Kidney (tissue), 14 donors: ENCODE data around the gene PKN1. TPM values are rescaled to one million over a fixed set of nuclear protein-coding genes. Genes with fewer than 3 reads are reported as not detected.

Experiments
- DNase-seq, 5 donors: peaks; one replicate each; pipeline ENCODE4 v3.0.0-alpha.2; 2013 to 2020
- FAIRE-seq: peaks from 2 replicates; lab custom pipeline; 2012; peaks lifted over from hg19 to GRCh38; lab: Jason Lieb, UNC
- H3K27ac ChIP-seq, 2 donors: one replicate each; pipeline ENCODE4 v1.7.0; 2013; ENCODE audit warnings: low read depth in 2 of 2, low read length in 2 of 2, inconsistent platforms in 1 of 2
- H3K27me3 ChIP-seq: one replicate; pipeline ENCODE4 v1.7.1; 2013; ENCODE audit warnings: low read length, inconsistent platforms; ENCODE audit not compliant: control insufficient read depth, insufficient read depth
- H3K36me3 ChIP-seq, 3 donors: one replicate each; pipeline versions ENCODE4 v1.7.0 to v1.7.1; 2013; ENCODE audit warnings: low read length in 3 of 3, control low read depth in 1 of 3, inconsistent platforms in 1 of 3; ENCODE audit not compliant: insufficient read depth in 3 of 3, control insufficient read depth in 2 of 3
- H3K4me1 ChIP-seq, 3 donors: one replicate each; pipeline versions ENCODE4 v1.7.0 to v1.7.1; 2013; ENCODE audit warnings: low read length in 3 of 3, inconsistent platforms in 1 of 3, low read depth in 1 of 3; ENCODE audit not compliant: control insufficient read depth in 2 of 3, insufficient read depth in 2 of 3
- H3K4me3 ChIP-seq, 3 donors: one replicate each; pipeline versions ENCODE4 v1.7.0 to v1.8.1; 2013; ENCODE audit warnings: low read length in 3 of 3, control low read depth in 1 of 3, inconsistent platforms in 1 of 3
- H3K9ac ChIP-seq, 3 donors: one replicate each; pipeline versions ENCODE4 v1.7.0 to v1.7.1; 2013; ENCODE audit warnings: low read length in 3 of 3, control low read depth in 1 of 3, inconsistent platforms in 1 of 3
- H3K9me3 ChIP-seq, 3 donors: one replicate each; pipeline versions ENCODE4 v1.7.0 to v1.7.1; 2013; ENCODE audit warnings: low read length in 3 of 3, control low read depth in 1 of 3, inconsistent platforms in 1 of 3; ENCODE audit not compliant: control insufficient read depth in 2 of 3, insufficient read depth in 1 of 3
- intact Hi-C: fragments of 100-400 bp; cut with DNase I; formaldehyde crosslinking; loops from one replicate; pipeline ENCODE4 v1.11.1; 2022
- polyA plus RNA-seq: library from polyadenylated mRNA; stranded (reverse); fragments of 350-450 nt; fragmentation: Illumina TruSeq; extraction: RNeasy Lipid Tissue Mini Kit (QIAGEN cat#74804); gene quantifications from one replicate; pipeline ENCODE4 v1.2.3, GENCODE V29; 2014; ENCODE audit warnings: low read depth, low replicate concordance; ENCODE audit not compliant: insufficient read depth
- total RNA-seq: library from RNA; stranded (reverse); fragmentation: NEBNext Ultra II Directional; extraction: Animal tissue kit (Norgen Biotek cat#: 25700); gene quantifications from one replicate; pipeline ENCODE4 v1.2.1, GENCODE V29; 2021
- TF ChIP-seq, protein P1 (sequence below): IDR thresholded peaks from 3 replicates; pipeline ENCODE4 v1.5.1; 2012; ENCODE audit warnings: mild to moderate bottlenecking, moderate library complexity, borderline replicate concordance; ENCODE audit not compliant: insufficient read depth; ENCODE audit errors: extremely low read depth
- donor health status: control.
- donor health status: control.
- donor health status: control.
- donor health status: control.
- donor health status: control.
- donor health status: DM: yes; HTN: yes; CAD: no.
- donor health status: Normal renal cell carcinoma (clear cell type).

Gene PKN1
- total and polyA plus RNA-seq, 2 donors from 2014 or later: 67.7 to 103 TPM

DNA sequence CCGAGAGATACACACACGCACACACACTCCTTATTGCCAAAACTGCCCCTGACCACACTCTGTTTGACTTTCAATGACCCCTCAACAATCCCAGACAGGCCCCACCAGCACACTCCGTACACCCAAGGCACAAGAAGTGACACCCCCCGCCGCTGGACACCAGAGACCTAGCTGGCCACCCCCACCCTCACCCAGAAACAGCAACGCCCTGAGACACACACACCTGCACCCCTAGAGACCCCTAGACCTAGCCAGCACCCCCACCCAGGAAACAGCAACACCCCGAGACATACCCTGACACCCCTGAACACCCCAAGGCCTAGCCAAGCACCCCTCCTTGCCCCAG lies 43.2 kb downstream of the PKN1 start:
- TF ChIP-seq, protein P1, sequence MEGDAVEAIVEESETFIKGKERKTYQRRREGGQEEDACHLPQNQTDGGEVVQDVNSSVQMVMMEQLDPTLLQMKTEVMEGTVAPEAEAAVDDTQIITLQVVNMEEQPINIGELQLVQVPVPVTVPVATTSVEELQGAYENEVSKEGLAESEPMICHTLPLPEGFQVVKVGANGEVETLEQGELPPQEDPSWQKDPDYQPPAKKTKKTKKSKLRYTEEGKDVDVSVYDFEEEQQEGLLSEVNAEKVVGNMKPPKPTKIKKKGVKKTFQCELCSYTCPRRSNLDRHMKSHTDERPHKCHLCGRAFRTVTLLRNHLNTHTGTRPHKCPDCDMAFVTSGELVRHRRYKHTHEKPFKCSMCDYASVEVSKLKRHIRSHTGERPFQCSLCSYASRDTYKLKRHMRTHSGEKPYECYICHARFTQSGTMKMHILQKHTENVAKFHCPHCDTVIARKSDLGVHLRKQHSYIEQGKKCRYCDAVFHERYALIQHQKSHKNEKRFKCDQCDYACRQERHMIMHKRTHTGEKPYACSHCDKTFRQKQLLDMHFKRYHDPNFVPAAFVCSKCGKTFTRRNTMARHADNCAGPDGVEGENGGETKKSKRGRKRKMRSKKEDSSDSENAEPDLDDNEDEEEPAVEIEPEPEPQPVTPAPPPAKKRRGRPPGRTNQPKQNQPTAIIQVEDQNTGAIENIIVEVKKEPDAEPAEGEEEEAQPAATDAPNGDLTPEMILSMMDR: no peak
- H3K27ac ChIP-seq: peak overlapping the region; percentile 59 to 78
- peak in 2 of 5 donors; percentile 65 to 75 for DNase-seq

DNA sequence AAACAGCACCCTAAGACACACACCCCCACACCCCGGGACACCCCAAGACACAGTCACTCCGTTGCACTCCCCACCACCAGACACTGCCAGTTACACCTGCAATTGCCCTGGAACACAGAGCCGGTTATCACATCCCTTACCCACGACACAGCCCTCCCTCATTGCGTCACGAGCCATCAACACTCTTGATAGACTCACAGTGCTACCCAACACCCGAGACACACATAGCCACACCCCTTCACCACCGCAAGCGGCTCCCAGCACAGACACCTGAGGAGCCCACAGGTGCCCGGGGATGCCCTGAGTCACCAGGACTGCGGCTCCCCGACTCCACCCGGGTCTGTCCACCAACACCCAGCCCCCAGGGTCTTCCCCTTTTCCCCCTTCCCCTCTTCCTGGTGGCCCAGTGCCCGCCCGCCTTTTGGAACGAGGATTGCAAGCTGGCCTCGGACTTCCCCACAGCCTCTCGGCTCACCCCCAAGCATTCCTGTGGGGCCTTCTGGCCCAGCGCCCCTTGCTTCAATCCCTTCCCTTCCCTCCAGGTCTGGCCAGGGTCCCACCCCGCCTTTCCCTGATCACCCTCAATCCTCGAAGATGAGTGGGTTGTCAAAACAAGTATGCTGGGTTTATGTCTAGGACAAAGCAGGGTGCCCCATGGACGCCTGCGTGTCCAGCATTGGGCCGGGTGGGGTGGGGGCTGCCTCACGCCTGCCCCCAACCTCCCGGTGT lies 43.7 kb downstream of the PKN1 start:
- no peaks in the 10 kb centered on the region for H3K9me3 ChIP-seq
- DNase-seq: peak; percentile 48 to 92 (median 70)
- peaks cover 0 to 24% (median 0%) of the 10 kb centered on the region in 3 donors for H3K4me1 ChIP-seq

More for the DNA sequence above, 43.2 kb downstream of the PKN1 start:
- H3K27me3 ChIP-seq: peaks cover 5% of the 10 kb centered on the region
- peak overlapping the region in 1 of 3 donors; percentile 32 for H3K9ac ChIP-seq
- H3K36me3 ChIP-seq: peaks cover 0 to 16% (median 0%) of the 10 kb centered on the region in 3 donors
- no peaks in the 10 kb centered on the region for H3K9me3 ChIP-seq
- H3K4me1 ChIP-seq: peaks cover 0 to 24% (median 0%) of the 10 kb centered on the region in 3 donors
- H3K4me3 ChIP-seq: no peak overlapping the region
- FAIRE-seq: no peak
- intact Hi-C loops: no loop called here

DNA sequence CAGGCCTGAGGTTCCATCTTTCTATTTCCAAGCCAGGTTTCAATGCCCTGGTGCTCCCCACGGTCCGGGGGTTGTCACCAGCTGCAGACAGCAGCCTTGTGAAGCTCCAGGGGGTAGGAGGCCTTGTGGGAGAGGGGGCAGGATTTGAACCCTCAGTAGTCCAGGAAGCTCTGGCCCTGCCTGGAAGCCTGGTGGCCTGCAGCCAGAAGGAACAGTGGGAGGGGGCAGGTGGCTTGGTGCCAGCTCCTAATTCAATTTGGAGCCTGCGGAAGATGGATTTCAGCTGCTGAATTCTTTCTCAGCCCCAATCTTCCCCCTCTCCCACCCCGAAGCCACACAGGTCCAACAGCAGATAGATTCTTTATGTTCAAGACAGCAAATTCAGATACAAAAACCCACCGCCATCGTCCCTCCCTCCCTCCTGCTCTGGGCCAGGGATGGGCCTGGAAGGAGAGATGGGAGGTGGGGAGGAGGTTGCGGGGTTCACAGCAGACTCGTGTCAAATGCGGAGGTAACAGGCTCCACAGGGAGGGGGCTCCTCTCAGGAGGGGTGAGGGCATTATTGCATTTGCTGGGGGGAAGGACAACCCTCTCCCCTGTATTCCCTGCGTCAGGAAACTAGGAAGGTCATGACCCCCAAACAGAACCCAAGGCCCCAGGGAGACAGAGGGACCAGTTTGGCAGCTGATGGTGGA lies 44.5 kb downstream of the PKN1 start:
- H3K4me1 ChIP-seq: peaks cover 0 to 21% (median 0%) of the 10 kb centered on the region in 3 donors
- H3K27ac ChIP-seq: peak overlapping the region; percentile 57 to 59
- TF ChIP-seq, protein P1: no peak
- H3K36me3 ChIP-seq: peaks cover 0 to 25% (median 0%) of the 10 kb centered on the region in 3 donors
- peaks cover 5% of the 10 kb centered on the region for H3K27me3 ChIP-seq
- peak; percentile 77 to 93 (median 82) for DNase-seq
- no peak overlapping the region for H3K9ac ChIP-seq
- no peak for FAIRE-seq
- no peaks in the 10 kb centered on the region for H3K9me3 ChIP-seq
- no peak overlapping the region for H3K4me3 ChIP-seq
- intact Hi-C loops: no loop called here

More for the DNA sequence above, 43.7 kb downstream of the PKN1 start:
- Histone ChIP-seq H3K27me3 (peaks cover 5% of the 10 kb centered on the region), H3K36me3 (peaks cover 0 to 19% (median 0%) of the 10 kb centered on the region in 3 donors), H3K27ac (peak overlapping the region; percentile 59 to 78), H3K4me3 (no peak overlapping the region), H3K9ac (no peak overlapping the region)
- TF ChIP-seq, protein P1: no peak
- no peak for FAIRE-seq
- intact Hi-C loops: no loop called here
